ENCODE results near the gene EEF1G.

EEF1G gene

GRCh38 chr11:62536301-62536957 lies 37.3 kb downstream of the EEF1G start:
- no peak for DNase-seq

DNA sequence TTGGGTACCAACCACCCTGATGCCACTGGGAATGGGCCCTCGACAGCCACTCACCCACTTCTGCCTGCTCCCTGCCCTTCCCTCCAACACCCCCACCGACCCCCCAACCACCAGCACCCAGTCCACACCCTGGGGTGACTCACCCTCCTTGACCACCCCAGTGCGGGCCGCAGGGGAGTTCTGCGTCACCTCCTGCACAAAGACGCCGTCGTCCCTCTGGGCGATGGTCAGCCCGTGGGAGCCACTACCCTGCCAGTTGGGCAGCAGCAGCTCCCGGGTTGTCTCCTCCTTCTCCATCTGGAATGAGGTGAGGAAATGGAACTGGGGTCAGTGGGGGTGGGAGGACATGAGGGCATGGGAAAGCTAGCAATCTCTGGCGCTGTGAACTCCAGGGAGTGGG lies 37.9 kb downstream of the EEF1G start:
- DNase-seq = no peak

- no peak for DNase-seq
Observed at GRCh38 chr11:62534779-62535545, 38.7 kb downstream of the EEF1G start.

- no peak for DNase-seq
Observed at GRCh38 chr11:62532096-62532495, 41.6 kb downstream of the EEF1G start.

DNA sequence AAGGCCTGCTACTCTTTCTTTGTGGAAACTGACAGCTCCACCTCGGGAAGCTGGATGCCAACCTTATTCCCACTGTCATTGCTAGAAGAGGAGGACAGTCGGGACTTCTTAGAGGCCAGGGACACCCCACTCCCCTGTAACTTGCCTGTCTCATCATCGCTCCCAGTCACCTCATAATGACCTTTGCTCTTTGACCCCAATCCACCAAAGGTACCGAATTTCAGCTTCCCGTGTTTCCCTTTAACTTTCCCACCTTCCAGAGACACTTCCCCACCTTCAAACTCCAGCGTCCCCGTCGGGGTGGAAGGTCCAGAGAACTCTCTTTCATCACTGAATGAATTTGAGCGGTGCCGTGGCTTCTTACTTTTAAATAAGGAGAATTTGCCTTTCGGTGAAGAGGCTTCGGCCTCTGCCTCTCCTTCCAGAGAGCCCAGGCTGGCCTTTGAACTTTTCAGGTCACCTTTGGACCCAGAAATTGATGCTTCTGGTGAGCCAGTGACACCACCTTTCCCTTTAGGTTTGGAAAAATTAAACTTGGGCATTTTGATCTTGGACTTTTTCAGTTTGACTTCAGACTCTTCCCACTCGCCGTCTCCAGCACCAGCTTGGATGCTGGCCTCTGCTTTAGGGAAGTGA lies 56.8 kb downstream of the EEF1G start:
- DNase-seq = no peak

DNA sequence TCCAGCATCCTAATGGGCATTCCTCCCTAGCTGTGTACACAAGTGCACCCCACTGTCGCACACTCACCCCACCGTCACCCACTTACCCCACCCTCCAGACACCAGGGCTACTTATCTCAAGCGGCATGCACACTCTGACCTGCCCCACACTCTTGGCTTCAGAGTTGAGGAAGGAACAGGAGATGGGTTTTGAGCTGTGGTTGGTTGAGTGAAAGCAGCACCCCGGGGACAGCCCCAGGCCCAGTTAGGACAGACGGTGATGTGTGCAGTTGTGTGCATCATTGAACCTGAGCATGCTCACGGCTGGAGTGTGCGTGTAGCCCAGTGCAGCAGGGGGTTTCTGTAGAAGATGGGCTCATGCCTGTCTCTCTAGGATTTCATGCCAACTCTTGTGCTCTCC lies 59.5 kb downstream of the EEF1G start:
- no peak for DNase-seq

DNA sequence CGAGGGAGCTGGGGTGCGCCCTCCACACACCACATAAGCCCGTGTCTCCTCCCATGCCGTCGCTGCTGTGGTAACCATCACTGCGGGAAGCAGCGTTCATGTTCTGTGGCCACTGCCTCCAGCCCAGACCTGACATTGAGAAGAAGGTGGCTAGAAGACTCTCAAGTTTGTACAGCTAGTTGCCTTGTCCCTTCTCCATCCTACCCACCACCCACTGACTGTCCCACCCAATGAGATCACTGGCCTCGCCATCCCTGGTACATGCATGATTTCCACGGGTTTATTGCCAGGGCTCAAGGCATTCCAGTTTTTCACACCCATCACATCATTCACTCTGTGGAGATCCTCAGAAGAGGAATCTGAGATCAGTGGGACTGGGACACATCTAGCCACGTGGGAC lies 60.1 kb downstream of the EEF1G start:
- DNase-seq = no peak

DNA sequence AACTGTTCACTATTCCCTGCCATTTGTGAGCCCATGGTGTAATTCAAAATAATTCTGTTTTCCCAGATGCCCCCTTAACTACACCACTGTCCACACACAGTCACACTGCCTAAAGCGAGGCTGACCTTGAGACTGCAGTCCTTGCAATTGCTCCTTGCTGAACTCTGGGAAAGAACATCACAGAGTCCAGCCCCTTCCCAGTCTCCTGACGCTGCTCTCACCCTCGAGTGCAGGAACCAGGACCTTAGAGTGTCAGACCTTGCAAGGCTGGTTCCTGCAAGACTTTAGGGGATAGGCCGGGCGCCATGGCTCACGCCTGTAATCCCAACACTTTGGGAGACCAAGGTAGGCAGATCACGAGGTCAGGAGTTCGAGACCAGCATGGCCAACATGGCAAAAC lies 60.7 kb downstream of the EEF1G start:
- DNase-seq = no peak
